AG08395 (cell line): ENCODE measurements around the gene EVI5.
"Not testable (repeated sequence)": the region's sequence is repeated elsewhere in the genome, so short reads cannot be mapped to it uniquely, and the experiment has no call there.

Source experiments
- DNase-seq: peaks from one replicate; pipeline ENCODE4 v3.0.0; 2012; ENCODE audit warnings: mixed read lengths, low spot score

The EVI5 gene

GRCh38 chr1:92690212-92690906 is 94.5 kb downstream of the EVI5 start:
- DNase-seq = no peak

GRCh38 chr1:92679980-92680379 is 104.9 kb downstream of the EVI5 start:
- DNase-seq = no peak

GRCh38 chr1:92663775-92664174 is 121.1 kb downstream of the EVI5 start:
- no peak for DNase-seq

GRCh38 chr1:92662048-92662447 is 122.9 kb downstream of the EVI5 start:
- DNase-seq = no peak

- no peak for DNase-seq
These were observed 127.2 kb downstream of the EVI5 start for GRCh38 chr1:92657701-92658100.

GRCh38 chr1:92655197-92655801 is 129.6 kb downstream of the EVI5 start:
- no peak for DNase-seq

GRCh38 chr1:92653605-92654381 is 131.1 kb downstream of the EVI5 start:
- no peak for DNase-seq

- DNase-seq = not testable (repeated sequence)
These were observed 144.2 kb downstream of the EVI5 start for GRCh38 chr1:92640686-92641085.

GRCh38 chr1:92638498-92638897 is 146.4 kb downstream of the EVI5 start:
- no peak for DNase-seq

- DNase-seq = not testable (repeated sequence)
These were observed 149.7 kb downstream of the EVI5 start for GRCh38 chr1:92635203-92635602.

- peak; percentile 9 for DNase-seq
These were observed 161.6 kb downstream of the EVI5 start for GRCh38 chr1:92623187-92623778.

- no peak for DNase-seq
These were observed 165.3 kb downstream of the EVI5 start for GRCh38 chr1:92619466-92620189.

- DNase-seq = no peak
These were observed 183.9 kb downstream of the EVI5 start for GRCh38 chr1:92601044-92601443.

GRCh38 chr1:92599184-92599583 is 185.7 kb downstream of the EVI5 start:
- peak; percentile 35 for DNase-seq

GRCh38 chr1:92589361-92589760 is 195.5 kb downstream of the EVI5 start:
- not testable (repeated sequence) for DNase-seq

GRCh38 chr1:92587445-92587844 is 197.5 kb downstream of the EVI5 start:
- DNase-seq = no peak

- DNase-seq = no peak
These were observed 199.1 kb downstream of the EVI5 start for GRCh38 chr1:92585831-92586230.

GRCh38 chr1:92584810-92585209 is 200.1 kb downstream of the EVI5 start:
- DNase-seq = not testable (repeated sequence)

- no peak for DNase-seq
These were observed 200.8 kb downstream of the EVI5 start for GRCh38 chr1:92583821-92584760.

- DNase-seq = peak; percentile 33
These were observed 207.5 kb downstream of the EVI5 start for GRCh38 chr1:92577261-92577895.
